Body of pancreas (tissue), 4 donors: Measurements from ENCODE around the gene DNM2. TPM values are rescaled to one million over a fixed set of nuclear protein-coding genes. Genes with fewer than 3 reads are reported as not detected.

Experiments used
- ATAC-seq: fragments of 150-250 bp; one replicate; pipeline ENCODE4 v1.9.1; 2016
- DNase-seq, 4 donors: peaks; one replicate each; pipeline ENCODE4 v3.0.0-alpha.2; 2019
- H3K27ac ChIP-seq, 4 donors: fragments of 200-600 bp; sonication (generic); 1 replicate in 3 of 4; 2 replicates in 1 of 4; pipeline versions ENCODE4 v1.5.1 to v1.6.1; 2016 to 2019; ENCODE audit warnings: mild to moderate bottlenecking in 1 of 4, mixed read lengths in 1 of 4, moderate library complexity in 1 of 4
- H3K27me3 ChIP-seq, 2 donors: fragments of 200-600 bp; sonication (generic); one replicate each; pipeline ENCODE4 v1.6.0; 2016; ENCODE audit warnings: mild to moderate bottlenecking in 1 of 2
- H3K36me3 ChIP-seq, 2 donors: fragments of 200-600 bp; sonication (generic); replicated peaks in 1 of 2; 2 replicates each; pipeline ENCODE4 v1.5.1; 2016; ENCODE audit warnings: low read depth in 2 of 2; ENCODE audit not compliant: insufficient read depth in 1 of 2
- H3K4me1 ChIP-seq: fragments of 200-600 bp; sonication (generic); one replicate; pipeline ENCODE4 v1.6.0; 2016
- H3K4me3 ChIP-seq, 2 donors: fragments of 200-600 bp; sonication (generic); 1 replicate in 1 of 2; 2 replicates in 1 of 2; pipeline ENCODE4 v1.5.1; 2016 to 2019
- H3K9me3 ChIP-seq, 3 donors: fragments of 200-600 bp; sonication (generic); 1 replicate in 2 of 3; 2 replicates in 1 of 3; pipeline ENCODE4 v1.5.1; 2016
- POLR2A ChIP-seq, 3 donors: fragments of 450-650 bp; IDR thresholded peaks; one replicate each; pipeline ENCODE4 v1.6.1; 2016; ENCODE audit warnings: antibody characterized with exemption in 3 of 3, mild to moderate bottlenecking in 2 of 3
- WGBS, 2 donors: methylation state at CpG; one replicate each; pipeline ENCODE4 v1.1.5; 2017; 5-methylcytosine and 5-hydroxymethylcytosine counted together
- intact Hi-C: fragments of 100-400 bp; cut with DNase I; formaldehyde crosslinking; loops from one replicate; pipeline ENCODE4 v1.15.1; 2023
- total RNA-seq, 2 donors: library from RNA; depleted of rRNA; stranded (reverse); fragments of >200 nt; gene quantifications; one replicate each; pipeline ENCODE4 v1.1.0, GENCODE V29; 2016
- TF ChIP-seq, protein P1 (sequence below), 7 experiments: fragments of 450-650 bp in 4 of 7; fragments of 200-600 bp in 3 of 7; sonication (generic) in 3 of 7; IDR thresholded peaks; one replicate each; pipeline ENCODE4 v1.5.1; 2016 to 2019; ENCODE audit warnings: antibody characterized with exemption in 7 of 7

DNM2 gene
- total RNA-seq, 2 donors from 2014 or later: 98.6 to 158 TPM

DNA sequence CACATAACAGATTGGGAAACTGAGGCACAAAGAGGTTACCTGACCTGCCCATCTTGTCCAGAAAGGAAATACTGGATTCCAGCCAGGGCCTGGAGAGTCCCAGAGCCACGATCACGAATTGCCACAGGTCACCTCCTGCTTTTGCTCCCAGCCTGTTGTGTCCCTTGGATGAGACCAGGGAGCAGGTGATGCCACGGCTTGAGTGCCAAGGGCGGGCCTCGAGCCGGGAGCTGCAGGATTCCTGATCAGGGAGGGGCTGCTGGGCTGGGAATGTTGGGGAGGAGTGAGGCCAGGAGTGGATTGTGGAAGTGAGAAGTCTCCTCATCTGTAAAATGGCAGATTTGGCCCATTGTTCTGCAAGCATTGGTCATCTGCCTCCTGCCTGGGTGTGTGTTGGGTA is 29.4 kb downstream of the DNM2 start:
- H3K27ac ChIP-seq: peak overlapping the region; percentile 12 to 91 (median 88)
- ATAC-seq: no peak
- TF ChIP-seq POLR2A (IDR thresholded peaks at IDR 0.05): no peak
- TF ChIP-seq, protein P1, sequence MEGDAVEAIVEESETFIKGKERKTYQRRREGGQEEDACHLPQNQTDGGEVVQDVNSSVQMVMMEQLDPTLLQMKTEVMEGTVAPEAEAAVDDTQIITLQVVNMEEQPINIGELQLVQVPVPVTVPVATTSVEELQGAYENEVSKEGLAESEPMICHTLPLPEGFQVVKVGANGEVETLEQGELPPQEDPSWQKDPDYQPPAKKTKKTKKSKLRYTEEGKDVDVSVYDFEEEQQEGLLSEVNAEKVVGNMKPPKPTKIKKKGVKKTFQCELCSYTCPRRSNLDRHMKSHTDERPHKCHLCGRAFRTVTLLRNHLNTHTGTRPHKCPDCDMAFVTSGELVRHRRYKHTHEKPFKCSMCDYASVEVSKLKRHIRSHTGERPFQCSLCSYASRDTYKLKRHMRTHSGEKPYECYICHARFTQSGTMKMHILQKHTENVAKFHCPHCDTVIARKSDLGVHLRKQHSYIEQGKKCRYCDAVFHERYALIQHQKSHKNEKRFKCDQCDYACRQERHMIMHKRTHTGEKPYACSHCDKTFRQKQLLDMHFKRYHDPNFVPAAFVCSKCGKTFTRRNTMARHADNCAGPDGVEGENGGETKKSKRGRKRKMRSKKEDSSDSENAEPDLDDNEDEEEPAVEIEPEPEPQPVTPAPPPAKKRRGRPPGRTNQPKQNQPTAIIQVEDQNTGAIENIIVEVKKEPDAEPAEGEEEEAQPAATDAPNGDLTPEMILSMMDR (IDR thresholded peaks at IDR 0.05): no peak
- peaks cover 90% of the 10 kb centered on the region for H3K4me1 ChIP-seq
- H3K9me3 ChIP-seq: no peaks in the 10 kb centered on the region
- no peak overlapping the region for H3K4me3 ChIP-seq
- 11 to 50% methylated on average over 6 of the region's 6 CpGs for WGBS, 2 donors
- no peaks in the 10 kb centered on the region for H3K36me3 ChIP-seq
- no peak for DNase-seq
- H3K27me3 ChIP-seq: no peaks in the 10 kb centered on the region
- intact Hi-C loops: no loop called here

DNA sequence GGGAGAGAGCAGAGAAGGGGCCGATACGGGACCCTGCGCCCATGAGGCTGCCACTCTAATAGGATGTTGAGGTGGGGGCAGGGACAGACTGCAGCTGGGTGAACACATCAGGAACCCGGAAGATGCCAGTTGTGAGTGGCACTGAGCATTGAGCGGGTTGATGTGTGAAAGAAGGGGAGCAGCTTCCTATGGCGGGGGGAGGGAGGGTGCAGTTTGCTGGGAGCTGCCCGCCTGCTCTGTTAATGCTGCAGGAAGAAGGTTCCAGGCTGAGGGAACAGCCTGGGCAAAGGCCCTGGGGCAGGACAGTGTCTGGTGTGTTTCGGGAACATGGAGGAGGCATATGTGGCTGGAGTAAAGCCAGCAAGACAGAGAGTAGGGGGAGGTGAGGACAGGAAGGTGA is 29.8 kb downstream of the DNM2 start:
- peak overlapping the region; percentile 88 to 94 (median 90) for H3K27ac ChIP-seq

DNA sequence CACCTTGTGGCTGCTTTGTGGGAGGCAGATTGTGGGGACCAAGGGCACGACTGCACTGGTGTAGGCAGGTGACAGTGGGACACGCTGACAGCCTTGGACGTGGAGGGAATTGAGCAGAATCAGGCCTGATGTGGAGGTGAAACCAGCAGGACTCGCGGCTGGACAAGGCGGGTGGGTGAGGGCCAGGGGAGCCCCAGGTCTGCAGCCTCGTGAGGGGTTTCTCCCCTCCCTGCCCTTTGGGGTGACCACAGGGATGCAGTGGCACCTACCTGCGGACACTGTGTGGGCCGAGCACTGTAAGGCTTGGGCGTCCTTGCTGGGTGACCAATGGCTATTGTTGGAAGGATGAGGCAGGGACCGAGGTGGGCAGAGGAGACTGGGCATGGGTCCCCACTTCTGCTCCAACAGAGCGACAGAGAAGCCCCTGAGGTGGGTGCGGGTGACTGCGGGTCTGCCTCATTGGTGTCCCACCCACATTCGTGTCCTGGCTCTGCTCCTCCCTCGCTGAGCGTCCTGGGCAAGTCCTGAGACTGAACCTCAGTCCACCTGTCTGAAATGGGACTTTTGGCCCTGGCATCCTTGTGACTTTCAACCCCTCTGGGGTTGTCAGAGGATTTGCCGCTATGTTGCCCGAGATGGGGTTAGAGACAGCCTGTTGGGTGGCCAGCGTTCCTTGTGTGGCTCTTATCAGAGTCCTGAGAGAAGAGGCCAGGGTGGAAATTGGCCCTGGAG is 30.5 kb downstream of the DNM2 start:
- H3K36me3 ChIP-seq: no peaks in the 10 kb centered on the region
- H3K27me3 ChIP-seq: no peaks in the 10 kb centered on the region
- H3K9me3 ChIP-seq: no peaks in the 10 kb centered on the region
- TF ChIP-seq, protein P1 (IDR thresholded peaks at IDR 0.05): no peak
- TF ChIP-seq POLR2A (IDR thresholded peaks at IDR 0.05): no peak
- intact Hi-C loops: no loop called here
- H3K4me1 ChIP-seq: peaks cover 86% of the 10 kb centered on the region
- H3K27ac ChIP-seq: peak overlapping the region; percentile 88 to 94 (median 90)
- no peak for DNase-seq
- no peak for ATAC-seq
- WGBS, 2 donors: 81 to 90% methylated on average over 2 to 20 of the region's 20 CpGs
- no peak overlapping the region for H3K4me3 ChIP-seq

More for the DNA sequence above, 29.8 kb downstream of the DNM2 start:
- intact Hi-C loops: no loop called here
- no peaks in the 10 kb centered on the region for H3K36me3 ChIP-seq
- DNase-seq (no peak), ATAC-seq (no peak)
- no peak for TF ChIP-seq POLR2A (IDR thresholded peaks at IDR 0.05)
- TF ChIP-seq, protein P1 (IDR thresholded peaks at IDR 0.05): no peak
- WGBS, 2 donors: 86 to 93% methylated on average over 8 of the region's 8 CpGs
- H3K9me3 ChIP-seq: no peaks in the 10 kb centered on the region
- H3K4me1 ChIP-seq: peaks cover 90% of the 10 kb centered on the region
- no peak overlapping the region for H3K4me3 ChIP-seq
- no peaks in the 10 kb centered on the region for H3K27me3 ChIP-seq

DNA sequence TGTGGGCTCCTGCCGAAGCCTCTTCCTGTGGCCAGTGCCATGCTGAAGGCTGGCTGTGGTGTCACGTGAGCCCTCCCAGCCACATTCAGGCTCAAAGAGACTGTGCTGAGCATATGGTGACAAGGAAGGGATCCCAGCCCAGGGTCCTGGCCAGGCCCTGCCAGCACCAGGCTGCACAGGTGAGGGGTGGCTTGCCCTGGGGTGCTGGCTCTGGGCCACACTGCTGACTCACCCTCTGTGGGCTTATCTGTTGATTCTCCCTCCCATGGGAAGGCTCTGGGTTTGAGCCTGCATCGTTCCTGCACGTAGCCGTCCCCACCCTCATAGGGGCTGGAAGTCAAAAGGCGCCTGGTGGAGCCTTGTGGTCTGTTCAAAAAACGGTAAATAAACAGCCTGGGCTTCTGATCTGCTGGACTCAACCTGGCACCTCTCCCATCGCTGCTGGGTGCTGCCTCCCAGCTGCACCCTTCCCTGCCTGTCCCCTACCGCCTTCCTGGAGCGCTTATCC is 31.1 kb downstream of the DNM2 start:
- ATAC-seq: peak; percentile 78
- peak; percentile 85 to 96 (median 92) for DNase-seq
- Histone ChIP-seq H3K4me3 (no peak overlapping the region), H3K9me3 (no peaks in the 10 kb centered on the region), H3K27me3 (no peaks in the 10 kb centered on the region), H3K27ac (peak overlapping the region; percentile 88 to 94 (median 90)), H3K4me1 (peaks cover 80% of the 10 kb centered on the region), H3K36me3 (no peaks in the 10 kb centered on the region)
- 19% methylated on average over 10 of the region's 10 CpGs; no CpG with 5 or more reads in 1 of the 2 donors for WGBS, 2 donors
- TF ChIP-seq, protein P1 (IDR thresholded peaks at IDR 0.05): peak in 2 of 7 experiments; percentile 13 to 15
- no peak for TF ChIP-seq POLR2A (IDR thresholded peaks at IDR 0.05)
- intact Hi-C loops: no loop called here
